Stimulated activated CD4-positive, alpha-beta T cell treated with anti-CD3 and anti-CD28 coated beads, TNF-alpha, amount 100 ng/mL, for 24 hours (primary cell): ENCODE data around the gene QRFP.

Experiments
- DNase-seq, 3 experiments: peaks; one replicate each; pipeline ENCODE4 v3.0.0-alpha.2; 2020; ENCODE audit warnings: low read depth in 3 of 3

QRFP gene

GRCh38 chr9:130872093-130872492 is 24.5 kb downstream of the QRFP start:
- DNase-seq, result no peak

GRCh38 chr9:130871395-130872062 is 25.1 kb downstream of the QRFP start:
- no peak for DNase-seq

GRCh38 chr9:130870491-130871381 is 25.9 kb downstream of the QRFP start:
- no peak for DNase-seq

- DNase-seq, result no peak
These were observed 27.4 kb downstream of the QRFP start for GRCh38 chr9:130869250-130869649.

- no peak for DNase-seq
These were observed 28.4 kb downstream of the QRFP start for GRCh38 chr9:130868230-130868629.

- no peak for DNase-seq
These were observed 29.1 kb downstream of the QRFP start for GRCh38 chr9:130867556-130867955.

GRCh38 chr9:130866474-130866965 is 30.1 kb downstream of the QRFP start:
- peak; percentile 6 to 52 (median 13) for DNase-seq

- no peak for DNase-seq
These were observed 30.7 kb downstream of the QRFP start for GRCh38 chr9:130865921-130866320.

- DNase-seq, result no peak
These were observed 32.1 kb downstream of the QRFP start for GRCh38 chr9:130864541-130864940.

- no peak for DNase-seq
These were observed 33.9 kb downstream of the QRFP start for GRCh38 chr9:130862747-130863146.

GRCh38 chr9:130862217-130862616 is 34.4 kb downstream of the QRFP start:
- no peak for DNase-seq

- no peak for DNase-seq
These were observed 35.0 kb downstream of the QRFP start for GRCh38 chr9:130861372-130862180.

GRCh38 chr9:130860458-130861316 is 35.9 kb downstream of the QRFP start:
- no peak for DNase-seq

- DNase-seq, result no peak
These were observed 37.6 kb downstream of the QRFP start for GRCh38 chr9:130858739-130859705.

- no peak for DNase-seq
These were observed 38.5 kb downstream of the QRFP start for GRCh38 chr9:130857864-130858738.

- DNase-seq, result no peak
These were observed 40.1 kb downstream of the QRFP start for GRCh38 chr9:130856474-130856873.

- no peak for DNase-seq
These were observed 41.8 kb downstream of the QRFP start for GRCh38 chr9:130854835-130855234.

- no peak for DNase-seq
These were observed 42.5 kb downstream of the QRFP start for GRCh38 chr9:130854092-130854491.

- no peak for DNase-seq
These were observed 43.8 kb downstream of the QRFP start for GRCh38 chr9:130852801-130853200.
